ENCODE data around the gene HOXA10. TPM values are rescaled to one million over a fixed set of nuclear protein-coding genes. Genes with fewer than 3 reads are reported as not detected.

HOXA10 gene
- total RNA-seq, 1 donor from 2014 or later: not detected

GRCh38 chr7:27202018-27202861 is 28.1 kb upstream of the HOXA10 start:
- peaks cover 43% of the 10 kb centered on the region for H3K4me1 ChIP-seq
- no peak overlapping the region for H3K27ac ChIP-seq (replicated peaks)
- DNase-seq: no peak
- H3K4me3 ChIP-seq: no peak overlapping the region
- no peaks in the 10 kb centered on the region for H3K9me3 ChIP-seq (replicated peaks)
- intact Hi-C loops (cut with micrococcal nuclease): no loop called here
- no peaks in the 10 kb centered on the region for H3K36me3 ChIP-seq
- no peak for TF ChIP-seq CTCF (IDR thresholded peaks at IDR 0.05; ENCODE audit: borderline replicate concordance)
- peaks cover 99% of the 10 kb centered on the region for H3K27me3 ChIP-seq (ENCODE audit: low read depth)

GRCh38 chr7:27201580-27202017 is 27.5 kb upstream of the HOXA10 start:
- H3K36me3 ChIP-seq: no peaks in the 10 kb centered on the region
- H3K27me3 ChIP-seq (ENCODE audit: low read depth): peaks cover 99% of the 10 kb centered on the region
- H3K4me1 ChIP-seq: peaks cover 43% of the 10 kb centered on the region
- no peak for TF ChIP-seq CTCF (IDR thresholded peaks at IDR 0.05; ENCODE audit: borderline replicate concordance)
- no peak overlapping the region for H3K27ac ChIP-seq (replicated peaks)
- H3K4me3 ChIP-seq: peak overlapping the region; percentile 51
- no peaks in the 10 kb centered on the region for H3K9me3 ChIP-seq (replicated peaks)
- intact Hi-C loops (cut with micrococcal nuclease): no loop called here
- DNase-seq: no peak

- intact Hi-C loops (cut with micrococcal nuclease): no loop called here
- no peak for TF ChIP-seq CTCF (IDR thresholded peaks at IDR 0.05; ENCODE audit: borderline replicate concordance)
- no peak overlapping the region for H3K27ac ChIP-seq (replicated peaks)
Observed at GRCh38 chr7:27200761-27201579, 26.9 kb upstream of the HOXA10 start.

GRCh38 chr7:27199849-27200760 is 26.0 kb upstream of the HOXA10 start, which contains the start of gene HOXA13:
Gene HOXA13 (minus strand): TSS chr7:27200091. CDS start chr7:27200077, 14 bp downstream.
- peaks cover 99% of the 10 kb centered on the region for H3K27me3 ChIP-seq (ENCODE audit: low read depth)
- no peak within 1 kb of the TSS for H3K27ac ChIP-seq (replicated peaks)
- H3K4me1 ChIP-seq: peaks cover 38% of the 10 kb centered on the region
- H3K4me3 ChIP-seq: peak within 1 kb of the TSS; percentile 51
- intact Hi-C loops (cut with micrococcal nuclease): loop anchor here (5.0 kb wide), 1 partner anchor 877 kb away; no protein-coding TSS in a partner anchor
- H3K9me3 ChIP-seq (replicated peaks): no peaks in the 10 kb centered on the region
- TF ChIP-seq CTCF (IDR thresholded peaks at IDR 0.05; ENCODE audit: borderline replicate concordance): no peak
- DNase-seq: no peak
- no peaks in the 10 kb centered on the region for H3K36me3 ChIP-seq

More at GRCh38 chr7:27200761-27201579, 26.9 kb upstream of the HOXA10 start:
- DNase-seq: no peak
- Histone ChIP-seq H3K27me3 (ENCODE audit: low read depth) (peaks cover 99% of the 10 kb centered on the region), H3K36me3 (no peaks in the 10 kb centered on the region), H3K9me3 (replicated peaks) (no peaks in the 10 kb centered on the region), H3K4me1 (peaks cover 43% of the 10 kb centered on the region), H3K4me3 (peak overlapping the region; percentile 51)
